HG02798 (cell line): ENCODE results near the gene EXOG.

Experiments
- ATAC-seq: cut with Tn5 transposase; IDR thresholded peaks from one replicate; pipeline ENCODE4 v1.9.1; 2021; ENCODE audit warnings: mild to moderate bottlenecking; ENCODE audit not compliant: unreplicated experiment, poor library complexity

The EXOG gene, protein sequence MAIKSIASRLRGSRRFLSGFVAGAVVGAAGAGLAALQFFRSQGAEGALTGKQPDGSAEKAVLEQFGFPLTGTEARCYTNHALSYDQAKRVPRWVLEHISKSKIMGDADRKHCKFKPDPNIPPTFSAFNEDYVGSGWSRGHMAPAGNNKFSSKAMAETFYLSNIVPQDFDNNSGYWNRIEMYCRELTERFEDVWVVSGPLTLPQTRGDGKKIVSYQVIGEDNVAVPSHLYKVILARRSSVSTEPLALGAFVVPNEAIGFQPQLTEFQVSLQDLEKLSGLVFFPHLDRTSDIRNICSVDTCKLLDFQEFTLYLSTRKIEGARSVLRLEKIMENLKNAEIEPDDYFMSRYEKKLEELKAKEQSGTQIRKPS

DNA sequence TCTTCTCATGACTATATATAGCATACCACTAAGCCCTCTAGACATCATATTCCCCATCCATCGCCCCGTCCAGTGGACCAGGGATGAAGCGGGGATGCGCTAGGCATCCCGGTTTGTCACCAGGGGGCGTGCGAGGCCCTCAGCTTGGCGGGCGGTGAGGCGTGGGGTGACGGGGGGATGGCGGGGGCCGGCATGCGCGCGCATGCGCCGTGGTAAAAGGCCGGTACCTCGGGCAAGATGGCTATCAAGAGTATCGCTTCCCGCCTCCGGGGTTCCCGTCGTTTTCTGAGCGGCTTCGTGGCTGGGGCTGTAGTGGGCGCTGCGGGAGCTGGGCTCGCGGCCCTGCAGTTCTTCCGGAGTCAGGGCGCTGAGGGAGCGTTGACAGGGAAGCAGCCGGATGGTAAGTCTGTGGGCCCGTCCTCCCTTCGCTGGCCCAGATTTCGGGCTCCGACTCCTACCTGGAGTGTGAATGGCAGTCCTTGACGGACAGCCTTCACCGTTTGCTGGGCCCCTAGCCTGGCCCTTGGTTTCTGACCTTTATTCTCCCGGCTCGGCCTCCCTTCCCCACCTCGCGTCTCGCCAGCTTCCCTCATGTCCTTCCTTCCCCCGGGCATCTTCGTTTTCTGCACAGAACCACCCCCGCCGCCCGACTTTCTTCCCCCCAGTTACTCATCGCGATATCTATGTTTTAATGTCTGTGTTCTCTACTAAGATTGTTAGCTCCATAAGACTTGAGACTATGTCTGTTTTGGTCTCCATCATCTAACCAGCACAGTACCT lies at the start of gene EXOG:
Gene EXOG, plus strand, starts transcription at position 210 of the 780 bp plus-strand sequence. Its CDS starts 28 bp downstream, at position 238.
- peak; percentile 93 for ATAC-seq

DNA sequence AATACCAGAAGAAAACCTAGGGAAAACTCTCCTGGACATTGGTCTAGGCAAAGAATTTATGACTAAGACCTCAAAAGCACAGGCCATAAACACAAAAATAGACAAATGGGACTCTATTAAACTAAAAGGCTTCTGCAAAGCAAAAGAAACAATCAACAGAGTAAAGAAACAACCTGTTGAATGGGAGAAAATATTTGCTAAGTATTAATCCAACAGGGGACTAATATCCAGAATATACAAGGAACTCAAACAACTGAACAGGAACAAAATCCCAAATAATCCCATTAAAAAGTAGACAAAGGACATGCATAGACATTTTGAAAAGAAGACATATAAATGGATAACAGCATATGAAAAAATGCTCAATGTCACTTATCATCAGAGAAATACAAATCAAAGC lies 49.3 kb upstream of the EXOG start:
- ATAC-seq, result no peak

DNA sequence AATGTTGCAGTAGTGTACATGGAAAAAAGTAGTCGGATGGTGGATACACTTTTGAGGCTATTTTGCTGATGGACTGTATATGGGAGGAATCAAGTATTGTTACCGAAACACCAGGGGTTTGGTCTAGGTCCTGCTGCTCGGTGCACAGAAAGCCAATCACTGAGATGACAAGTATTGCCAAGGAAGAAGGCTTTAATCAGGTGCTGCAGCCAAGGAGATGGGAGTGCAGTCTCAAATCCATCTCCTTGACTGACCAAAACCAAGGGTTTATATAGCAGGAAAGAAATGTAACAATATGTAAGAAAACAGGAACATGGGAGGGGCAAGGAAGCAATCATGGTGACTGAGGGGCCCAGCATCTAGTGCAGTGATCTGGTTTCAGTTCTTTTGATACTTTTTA lies 45.3 kb upstream of the EXOG start:
- no peak for ATAC-seq

DNA sequence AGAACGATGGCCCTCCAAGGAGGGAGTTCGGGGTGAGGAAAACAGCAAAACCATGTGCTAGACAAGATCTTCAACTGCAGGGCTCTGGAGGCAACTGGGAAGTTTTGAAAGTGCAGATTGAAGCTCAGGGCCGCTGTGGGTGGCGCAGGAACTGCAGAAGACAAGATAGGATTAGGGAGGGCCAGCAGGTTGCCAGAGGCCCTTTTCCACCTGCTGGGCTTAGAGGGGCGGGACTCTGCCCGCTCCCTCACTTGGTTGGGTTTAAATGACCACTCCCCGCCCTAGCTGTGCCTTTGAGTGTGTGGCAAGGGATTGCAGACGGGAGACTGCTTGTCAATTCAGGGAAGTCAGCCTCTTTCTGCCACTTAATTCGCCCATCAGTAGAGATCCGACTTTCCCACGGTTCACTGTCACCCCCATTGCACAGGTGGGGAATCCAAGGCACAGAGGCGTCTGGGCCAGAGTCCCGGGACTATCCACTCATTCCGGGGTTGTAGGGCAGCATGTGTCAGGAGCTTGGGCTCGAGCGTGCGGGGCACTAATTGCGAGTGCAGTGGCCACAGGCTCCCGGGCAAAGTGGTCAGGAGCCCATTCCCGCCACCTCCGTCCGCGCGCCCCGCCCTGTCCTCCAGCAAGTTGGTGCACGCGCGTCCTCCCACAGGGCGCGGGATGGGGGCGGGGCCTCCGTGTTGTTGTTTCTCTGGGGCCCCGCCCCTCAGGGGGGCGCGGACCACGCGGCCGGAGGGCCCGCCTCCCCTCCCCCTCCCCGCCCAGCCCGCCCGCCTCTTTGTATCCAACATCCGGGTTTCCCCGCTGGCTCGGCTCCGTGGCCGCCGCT lies 42.8 kb upstream of the EXOG start, which contains the start of gene ACVR2B:
Gene ACVR2B, plus strand, starts transcription at position 816 of the 838 bp plus-strand sequence. CDS start 433 bp downstream, outside the sequence.
- peak; percentile 72 for ATAC-seq

DNA sequence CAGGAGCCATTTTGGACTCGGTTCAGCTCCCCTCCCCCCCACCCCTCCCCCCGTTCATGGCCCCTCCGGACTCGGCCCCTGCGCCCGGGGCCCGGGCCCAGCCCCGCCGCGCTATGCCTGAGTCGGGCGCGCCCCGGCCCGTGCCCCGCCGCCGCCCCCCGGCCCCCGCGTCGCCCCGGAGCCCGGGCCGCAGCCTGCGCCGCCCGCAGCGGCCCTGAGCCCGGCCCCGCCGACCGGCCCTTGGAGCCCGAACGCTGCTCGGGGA lies 42.3 kb upstream of the EXOG start:
- no peak for ATAC-seq

DNA sequence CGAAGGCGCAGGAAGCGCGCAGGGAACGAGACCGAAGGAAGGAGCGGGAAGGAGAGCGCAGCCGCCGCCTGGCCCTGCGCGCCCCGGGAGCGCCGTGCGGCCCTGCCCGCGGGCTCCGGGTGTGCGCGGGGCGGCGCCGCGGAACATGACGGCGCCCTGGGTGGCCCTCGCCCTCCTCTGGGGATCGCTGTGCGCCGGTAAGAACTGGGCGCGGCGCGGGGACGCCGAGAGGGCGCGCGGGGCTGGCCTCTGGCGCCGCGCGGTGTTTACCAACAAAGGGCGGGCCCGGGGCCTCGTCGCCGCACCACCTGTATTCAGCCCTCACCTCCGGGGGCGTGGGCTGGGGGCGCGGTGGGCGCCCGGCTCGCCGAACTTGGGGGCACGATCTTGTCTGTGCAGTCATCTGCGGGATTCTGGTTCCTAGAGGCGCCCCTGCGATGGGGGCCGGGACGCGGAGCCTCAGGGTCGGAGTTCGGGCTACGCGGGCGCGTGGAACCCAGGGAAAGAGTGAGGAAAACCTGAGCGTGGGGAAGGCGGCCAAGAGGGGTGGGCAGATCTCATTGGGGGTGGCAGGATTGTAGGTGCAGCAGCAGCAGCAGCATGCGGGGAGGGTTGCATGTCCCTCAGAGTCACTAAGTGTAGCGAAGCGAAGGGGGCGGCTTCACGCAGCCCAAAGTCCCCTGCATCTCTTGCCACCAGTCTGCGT lies 41.8 kb upstream of the EXOG start:
- peak; percentile 24 for ATAC-seq

DNA sequence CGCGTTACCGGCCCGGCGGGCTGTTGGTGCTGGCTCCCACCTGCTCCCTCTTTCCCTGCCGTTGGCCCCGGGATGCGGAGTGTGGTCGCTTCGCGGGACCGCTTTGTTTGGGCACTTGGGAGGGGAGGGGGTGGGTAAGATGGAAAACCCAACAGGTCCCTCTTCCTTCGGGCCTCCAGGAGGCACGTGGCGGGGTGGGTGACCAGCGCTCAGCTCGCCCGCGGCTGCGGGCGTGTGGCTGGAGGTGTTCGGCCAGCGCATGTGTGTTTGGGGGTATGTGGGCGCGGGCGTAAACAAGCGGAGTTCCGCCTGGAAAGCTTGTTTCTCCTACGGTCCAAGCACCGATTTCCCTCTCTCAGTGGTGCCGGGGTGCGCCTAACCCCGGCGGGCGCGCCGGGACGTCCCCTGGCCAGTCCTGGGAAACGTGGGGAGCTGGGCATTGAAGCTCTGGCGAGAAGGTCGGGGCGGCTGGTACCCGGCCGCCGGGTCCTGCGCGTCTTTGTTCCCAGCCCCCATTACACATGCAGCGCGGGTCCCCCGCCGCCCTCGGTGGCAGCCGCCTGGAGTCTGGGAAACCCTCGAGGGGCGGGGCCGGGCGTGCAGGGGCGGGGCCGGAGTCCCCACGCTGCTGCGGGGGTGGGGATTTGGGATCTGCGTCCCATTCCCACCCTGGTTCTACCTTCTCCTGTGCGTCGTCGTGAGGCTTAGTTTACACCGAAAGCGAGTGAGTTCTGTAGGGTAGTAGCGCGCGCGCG lies 41.1 kb upstream of the EXOG start:
- peak; percentile 36 for ATAC-seq

DNA sequence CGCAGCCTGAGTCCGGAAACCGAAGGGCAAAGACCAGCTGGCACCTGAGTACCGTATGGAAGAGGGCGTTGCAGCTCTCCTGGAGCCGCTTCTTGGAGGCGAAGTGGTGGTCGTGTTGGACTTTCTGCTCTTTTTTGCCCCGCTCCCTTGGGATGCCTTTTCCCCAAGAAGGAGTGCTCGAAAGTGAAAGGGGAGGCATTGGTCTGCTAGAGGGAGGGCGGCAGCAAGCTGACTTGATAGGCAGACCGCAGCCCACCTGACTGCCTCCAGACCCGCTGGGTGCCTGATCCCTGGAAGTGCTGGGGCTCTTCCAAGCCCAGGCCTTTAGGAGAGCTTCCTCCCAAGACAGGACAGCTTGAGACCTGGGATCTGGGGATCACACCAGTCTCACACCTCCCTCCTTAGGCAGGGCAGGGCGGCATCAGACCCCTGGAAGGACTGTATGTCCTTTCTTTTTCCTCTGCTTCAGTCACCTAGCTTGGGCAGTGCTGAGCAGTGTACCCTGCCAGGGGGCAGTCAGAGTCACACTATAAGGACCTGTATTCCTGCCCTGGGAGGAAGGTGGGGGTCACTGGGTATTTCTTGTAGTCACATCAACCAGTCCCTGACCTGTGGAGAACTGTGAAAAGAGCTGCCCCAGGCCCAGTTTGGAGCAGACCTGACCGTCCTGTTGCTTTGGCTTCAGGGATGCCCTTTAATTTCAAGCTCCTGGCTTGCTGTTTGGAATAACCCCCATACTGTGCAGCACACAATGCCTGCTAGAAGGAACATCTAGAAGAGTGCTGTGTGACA lies 40.3 kb upstream of the EXOG start:
- ATAC-seq, result peak; percentile 10

DNA sequence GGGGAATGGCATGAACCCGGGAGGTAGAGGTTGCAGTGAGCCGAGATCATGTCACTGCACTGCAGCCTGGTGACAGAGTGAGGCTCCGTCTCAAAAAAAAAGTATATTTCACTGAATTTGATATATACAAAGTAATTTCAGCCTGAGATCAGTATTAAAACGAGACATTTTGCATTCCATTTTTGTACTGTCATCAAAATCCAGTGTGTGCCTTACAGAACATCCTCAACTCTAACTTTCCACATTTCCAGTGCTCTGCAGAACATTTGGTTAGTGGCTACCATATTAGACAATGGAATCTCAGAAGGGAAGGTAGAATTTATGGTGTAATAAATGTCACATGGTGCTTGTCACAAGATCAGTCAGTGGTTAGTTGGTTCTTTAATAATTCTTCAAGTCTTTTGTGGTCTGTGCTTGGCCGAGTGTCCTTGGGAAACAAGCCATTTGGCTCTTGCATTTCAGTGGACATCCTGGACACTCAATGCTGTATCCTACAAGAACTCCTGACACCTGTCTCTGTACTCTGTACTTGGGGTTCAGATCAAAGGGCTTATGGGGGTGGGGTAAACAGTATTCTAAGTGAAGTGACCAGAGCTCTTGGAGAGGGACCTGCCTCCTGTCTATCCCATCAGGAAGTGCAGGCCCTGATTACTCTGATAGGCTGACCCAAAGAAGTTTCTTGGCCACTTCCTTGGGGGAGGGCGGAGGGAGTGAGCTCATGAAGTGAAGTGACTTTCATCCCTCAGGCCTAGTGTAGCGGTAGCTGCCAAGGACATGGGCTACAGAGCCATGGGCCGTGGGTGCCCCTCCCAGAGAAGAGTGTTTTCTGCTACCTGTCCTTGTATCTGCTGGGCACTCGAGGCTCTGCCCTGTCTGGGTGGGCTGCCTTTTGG lies 38.8 kb upstream of the EXOG start:
- no peak for ATAC-seq

DNA sequence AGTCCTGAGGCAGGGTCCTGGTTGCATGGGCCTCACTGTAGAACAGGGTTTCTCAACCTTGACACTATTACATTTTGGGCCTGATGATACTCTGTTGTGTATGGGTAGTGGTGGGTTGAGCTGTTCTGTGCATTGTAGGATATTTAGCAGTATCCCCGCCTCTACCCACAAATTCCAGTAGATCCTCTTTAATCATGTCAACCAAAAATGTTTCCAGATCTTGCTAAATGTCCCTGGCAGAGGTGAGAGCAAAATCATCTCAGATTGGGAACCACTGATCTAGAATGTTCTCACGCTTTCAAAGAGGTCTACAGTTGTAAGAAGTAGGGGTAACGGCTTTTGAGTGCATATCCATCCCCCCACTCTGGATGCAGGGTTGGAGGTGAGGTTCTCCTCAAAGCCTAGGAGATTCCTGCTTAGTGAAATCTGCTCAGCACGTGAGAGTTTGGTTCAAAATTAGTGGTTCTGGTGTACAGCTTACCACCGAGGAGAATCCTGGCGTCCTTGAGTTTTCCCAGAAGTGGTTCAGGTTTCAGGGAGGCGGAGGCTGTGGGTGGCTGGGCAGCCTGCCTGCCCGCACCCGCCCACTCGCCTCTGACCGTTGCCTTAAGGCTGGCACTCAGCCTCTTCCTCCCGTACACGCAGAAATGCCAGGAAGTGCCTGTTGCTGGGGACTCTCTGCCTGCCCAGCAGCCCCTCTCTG lies 37.2 kb upstream of the EXOG start:
- ATAC-seq, result no peak

DNA sequence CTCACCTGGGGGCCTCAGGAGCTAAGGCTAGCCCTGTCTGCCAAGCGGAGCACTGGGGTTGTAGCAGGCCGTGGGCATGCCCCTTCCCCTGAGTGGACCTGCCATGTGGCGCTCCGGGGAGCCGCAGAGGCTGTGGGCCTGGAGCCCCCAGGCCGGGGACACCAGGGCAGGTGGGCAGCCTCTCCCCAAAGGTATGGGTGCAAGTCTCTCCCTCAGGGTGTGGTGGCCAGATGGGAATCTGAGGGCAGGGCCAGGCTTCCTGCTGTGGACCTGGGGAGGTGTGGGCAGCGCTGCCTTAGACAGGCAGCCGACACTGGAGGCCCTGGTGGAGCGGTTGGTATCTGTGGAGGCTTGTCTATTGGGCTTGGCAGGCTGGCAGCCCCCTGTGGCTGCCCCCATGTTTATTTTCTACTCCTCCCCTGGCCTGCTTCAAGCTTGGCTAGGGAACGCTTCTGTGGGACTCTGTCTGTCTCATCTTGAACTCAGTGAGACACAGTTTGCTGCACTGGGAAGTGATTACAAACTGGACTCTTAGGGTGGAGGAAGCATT lies 36.6 kb upstream of the EXOG start:
- ATAC-seq, result no peak

DNA sequence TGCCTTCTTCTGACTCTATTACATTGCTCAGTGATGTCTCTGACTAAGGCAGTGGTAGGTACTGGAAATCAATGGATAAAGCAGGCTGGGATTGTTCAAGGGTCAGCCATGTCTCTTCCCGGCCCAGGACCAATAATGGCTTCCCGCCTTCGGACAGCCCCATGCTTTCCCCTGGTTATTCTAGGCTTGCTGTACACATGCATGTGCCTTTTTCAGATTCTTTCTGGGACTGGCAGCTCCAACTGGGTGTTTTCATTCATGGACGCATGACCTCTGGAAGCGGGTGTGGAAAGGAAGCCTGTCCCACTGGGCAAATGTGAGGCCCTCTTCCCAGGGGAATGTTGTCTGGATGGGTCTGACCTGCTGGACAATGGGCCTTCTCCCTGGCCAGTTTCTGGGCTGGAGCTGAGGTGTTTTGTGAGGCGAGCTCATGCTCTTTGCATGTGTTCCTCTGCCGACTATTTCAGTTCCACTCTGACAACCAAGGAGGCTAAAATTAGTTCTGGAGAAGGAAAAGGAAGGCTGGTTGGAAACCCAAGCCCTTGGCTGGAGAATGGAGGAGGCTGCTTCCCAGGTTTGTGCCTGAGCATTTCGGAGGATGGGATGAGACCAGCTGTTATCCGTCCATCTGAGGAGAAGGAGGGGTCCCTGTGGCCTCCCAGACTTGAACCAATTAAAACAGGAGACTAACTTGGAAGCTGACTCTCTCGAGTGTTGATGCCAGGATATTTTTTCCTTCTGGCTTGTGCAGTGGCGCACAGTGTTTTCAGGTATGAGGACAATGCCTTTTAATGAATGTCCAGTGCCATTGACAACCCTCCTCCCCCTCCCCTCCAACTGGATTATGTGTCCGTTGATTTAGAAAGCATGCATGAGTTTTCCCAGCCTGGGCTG lies 35.5 kb upstream of the EXOG start:
- ATAC-seq, result no peak

DNA sequence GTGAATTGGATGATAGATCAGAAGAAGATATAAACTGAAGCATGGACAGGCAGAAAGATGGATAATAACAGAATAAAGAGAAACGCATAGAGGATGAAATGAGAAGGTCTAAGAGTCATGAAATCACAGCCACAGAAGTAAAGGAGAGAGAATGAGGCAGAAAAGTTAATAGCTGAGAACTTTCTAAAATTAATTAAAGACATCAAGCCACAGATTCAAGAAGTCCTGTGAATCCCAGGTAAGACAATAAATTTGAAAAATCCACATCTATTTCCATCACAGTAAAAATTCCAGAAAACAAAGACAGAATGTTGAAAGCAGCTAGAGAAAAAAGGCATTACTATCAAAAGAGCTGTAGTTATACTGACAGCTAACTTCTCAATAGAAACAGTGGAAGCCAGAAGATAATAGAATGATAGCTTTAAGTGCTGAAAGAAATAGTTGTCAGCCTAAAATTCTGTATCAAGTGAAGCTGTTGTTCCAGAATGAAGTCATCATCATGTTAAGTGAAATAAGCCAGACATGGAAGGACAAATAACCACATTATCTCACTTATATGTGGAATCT lies 30.5 kb upstream of the EXOG start:
- ATAC-seq, result no peak

DNA sequence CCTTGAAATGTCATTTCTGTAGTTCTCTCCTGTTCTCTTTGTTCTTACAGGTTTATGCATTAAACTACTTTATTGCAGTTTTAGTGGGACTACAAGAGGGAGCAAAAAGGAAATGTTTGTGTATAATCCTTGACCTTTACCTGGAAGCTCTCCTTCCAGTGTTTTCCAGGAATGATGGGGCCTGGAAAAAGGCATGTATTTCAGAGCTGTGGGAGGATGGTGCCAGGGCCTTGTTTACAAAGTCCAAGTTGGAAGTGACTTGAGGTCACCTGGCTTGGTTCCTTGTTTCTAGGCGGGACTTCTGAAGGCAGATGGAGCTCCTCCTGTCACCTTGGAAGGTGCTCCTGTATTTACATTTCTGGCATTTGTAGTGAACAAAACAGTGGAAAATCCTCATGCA lies 27.4 kb upstream of the EXOG start:
- no peak for ATAC-seq

DNA sequence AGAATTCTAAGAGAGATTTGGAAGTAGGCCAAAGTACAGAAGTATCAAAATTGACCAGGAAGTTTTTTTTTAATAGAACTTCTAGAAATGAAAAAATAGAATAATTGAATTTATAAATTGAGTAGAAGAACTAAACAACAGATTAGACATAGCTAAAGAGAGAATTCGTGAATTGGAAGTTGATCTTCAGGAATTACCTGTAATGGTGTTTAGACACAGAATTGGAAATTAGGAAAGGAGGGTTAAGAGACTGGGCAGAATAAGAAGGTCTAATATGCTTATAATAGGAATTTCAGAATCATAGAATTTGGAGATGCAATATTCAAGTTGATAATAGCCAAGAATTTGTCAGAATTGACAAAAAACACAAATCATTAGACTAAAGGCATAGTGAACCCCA lies 26.3 kb upstream of the EXOG start:
- ATAC-seq, result no peak
